NCI-H128 (cell line): ENCODE measurements around the gene KDM4C.

Source experiments
- DNase-seq: peaks from one replicate; lab custom pipeline; 2025; ENCODE audit not compliant: unreplicated experiment; lab: John Stamatoyannopoulos, UW

The KDM4C gene

GRCh38 chr9:6900440-6900883 lies 142.7 kb downstream of the KDM4C start:
- no peak for DNase-seq

DNA sequence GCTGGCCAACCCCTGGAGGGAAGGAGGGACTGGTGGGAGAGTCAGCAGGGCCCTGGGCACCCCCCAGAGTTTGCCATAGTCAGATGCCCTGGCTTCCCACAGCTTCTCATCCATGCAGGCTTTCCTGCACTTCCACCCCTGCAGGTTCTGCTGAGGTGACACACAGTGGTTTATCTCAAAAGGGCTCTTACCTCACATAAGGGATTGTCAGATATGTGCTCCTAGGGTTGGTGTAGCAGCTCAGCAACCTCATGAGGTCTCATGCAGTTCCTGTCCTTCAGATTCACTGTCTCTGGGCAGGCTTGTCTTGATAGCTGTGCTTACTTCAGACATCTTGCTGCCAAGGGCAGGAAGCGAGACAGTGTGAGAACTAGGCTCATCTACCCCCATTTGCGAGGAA lies 143.4 kb downstream of the KDM4C start:
- DNase-seq, result no peak

- no peak for DNase-seq
These were observed 144.7 kb downstream of the KDM4C start for GRCh38 chr9:6902423-6902822.

- DNase-seq, result no peak
These were observed 146.6 kb downstream of the KDM4C start for GRCh38 chr9:6904371-6904770.

- no peak for DNase-seq
These were observed 148.1 kb downstream of the KDM4C start for GRCh38 chr9:6905850-6906375.

DNA sequence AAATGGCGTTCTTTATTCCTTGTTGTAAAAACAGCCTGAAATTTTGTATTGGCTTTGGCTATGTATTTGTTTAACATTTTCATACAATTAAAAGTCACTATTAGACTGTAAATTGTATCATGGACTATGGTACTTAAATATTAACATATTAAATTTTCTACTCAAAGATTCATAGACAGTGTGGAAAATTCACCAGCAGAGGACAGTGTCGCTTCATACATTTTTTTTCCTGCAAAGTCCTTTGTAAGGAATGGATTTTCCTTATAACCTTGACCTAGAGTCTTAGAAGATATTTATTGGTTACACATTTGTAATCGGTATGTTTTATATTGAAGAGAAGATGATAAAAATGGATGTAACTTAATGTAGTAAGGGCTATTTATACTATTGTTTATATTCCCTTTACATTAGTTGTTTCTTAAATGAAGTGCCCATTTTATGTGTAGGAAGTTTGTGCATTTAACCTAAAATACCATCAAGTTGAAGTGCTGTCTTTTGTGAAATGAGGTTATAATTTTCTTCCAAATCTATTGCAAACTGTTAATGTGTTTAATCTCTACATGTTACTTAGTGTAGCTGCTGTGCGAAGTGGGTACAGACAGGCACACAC lies 150.1 kb downstream of the KDM4C start:
- DNase-seq, result peak; percentile 14

DNA sequence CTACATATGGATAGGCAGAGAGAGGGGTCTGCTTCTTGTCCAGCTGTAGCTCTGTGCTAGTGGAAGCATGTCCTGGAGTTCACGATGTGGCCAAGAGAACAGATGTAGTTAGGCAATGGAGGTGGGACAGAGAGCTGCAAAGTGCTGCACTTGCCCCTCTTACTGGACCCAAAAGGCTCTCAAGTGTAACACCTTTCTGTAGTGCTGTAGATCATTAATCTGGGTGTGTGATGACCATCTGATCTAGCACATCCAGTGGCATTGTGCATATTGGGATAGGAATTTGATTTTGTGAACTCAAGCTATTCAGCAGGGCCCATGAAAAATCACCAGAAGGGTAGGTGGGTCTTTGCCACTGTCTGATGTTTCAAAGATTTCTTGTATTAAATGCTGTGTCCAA lies 151.4 kb downstream of the KDM4C start:
- no peak for DNase-seq

DNA sequence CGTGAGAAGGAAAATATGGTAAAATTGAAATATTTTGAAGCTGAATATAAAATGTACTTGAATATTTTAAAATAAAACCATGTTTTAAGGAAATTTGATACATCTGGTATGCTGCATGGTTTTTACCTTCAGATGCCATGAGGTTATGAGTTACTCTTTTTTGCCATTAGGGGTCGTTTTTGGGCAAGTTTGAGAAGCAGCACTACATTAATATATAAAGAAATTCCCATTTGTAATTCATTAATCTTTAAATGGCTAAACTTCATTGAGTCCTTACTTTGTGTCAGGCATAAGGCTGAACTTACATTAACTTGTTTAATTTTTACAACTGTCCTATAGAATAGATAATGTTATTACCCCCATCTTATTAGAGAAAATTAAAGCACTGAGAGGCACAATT lies 152.3 kb downstream of the KDM4C start:
- no peak for DNase-seq

GRCh38 chr9:6910497-6910896 lies 152.7 kb downstream of the KDM4C start:
- no peak for DNase-seq

DNA sequence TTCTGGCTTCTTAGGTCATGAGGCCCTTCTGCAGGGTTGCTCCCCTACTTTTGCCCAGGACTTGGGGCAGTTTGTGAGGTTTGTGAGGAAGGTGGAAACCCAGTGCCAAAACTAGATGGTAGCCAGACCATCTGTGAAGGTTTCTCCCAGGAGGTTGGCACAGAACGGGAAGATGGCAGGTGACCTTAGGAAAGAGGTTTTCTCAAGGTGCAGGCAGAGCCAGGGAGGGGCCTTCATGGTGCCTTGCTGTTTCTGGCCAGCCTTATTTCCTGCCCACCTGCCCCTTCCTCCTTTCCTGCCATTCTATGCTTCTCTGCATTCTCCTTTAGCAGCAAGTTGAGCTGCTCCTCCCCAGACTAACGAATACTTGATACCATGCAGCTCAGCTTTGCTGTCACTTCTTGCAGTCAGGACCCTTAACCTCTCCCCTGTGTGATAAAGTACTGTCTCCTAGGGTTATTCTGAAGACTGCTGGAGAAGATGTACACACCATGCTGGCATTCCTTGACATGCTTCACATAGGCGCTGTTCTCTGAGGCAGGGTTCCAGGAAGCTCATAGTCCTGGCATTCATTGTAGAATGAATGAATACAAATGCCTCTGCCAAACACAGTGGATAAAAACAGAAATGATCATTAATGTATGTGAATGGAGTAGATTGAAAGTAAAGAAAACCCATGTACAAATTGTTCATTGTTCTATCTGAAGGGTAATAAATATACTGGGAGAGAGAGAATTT lies 154.3 kb downstream of the KDM4C start:
- no peak for DNase-seq

DNA sequence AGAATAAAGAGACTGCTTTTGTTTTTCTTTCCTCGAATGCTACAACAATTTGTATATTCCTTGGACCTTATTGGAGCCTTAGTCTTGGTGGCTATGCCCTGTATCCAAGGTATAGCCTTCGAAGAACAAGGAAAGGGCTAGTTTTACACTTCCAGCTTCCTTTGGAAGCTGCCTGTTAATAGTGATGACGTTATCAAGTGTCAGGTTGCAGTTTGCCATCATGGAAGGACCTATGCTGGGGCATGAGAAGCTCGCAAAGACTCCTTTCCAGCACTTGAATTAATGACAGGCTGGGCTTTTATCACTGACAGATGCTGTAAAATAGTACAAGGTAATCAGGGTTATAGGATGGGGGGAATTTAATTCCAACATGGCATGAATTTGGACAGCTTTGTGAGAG lies 157.9 kb downstream of the KDM4C start:
- DNase-seq, result no peak

DNA sequence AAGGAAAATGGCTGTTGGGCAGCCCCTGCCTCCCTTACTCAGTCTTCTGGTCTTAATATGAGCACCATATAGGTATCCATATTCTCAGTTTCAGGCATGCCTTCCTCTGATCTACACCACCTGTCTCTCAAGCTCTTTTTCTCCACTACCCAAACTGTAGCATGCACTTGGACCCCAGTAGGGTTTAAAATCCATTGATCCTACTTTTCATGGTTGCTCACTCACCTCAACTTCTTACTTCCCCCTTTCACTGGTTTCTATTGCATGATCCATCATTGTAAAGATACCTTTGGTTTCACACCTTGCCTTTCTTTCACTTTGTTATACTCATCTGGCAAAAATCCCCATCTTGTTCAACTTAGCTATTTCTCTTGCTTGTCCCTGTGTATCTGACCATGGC lies 159.4 kb downstream of the KDM4C start:
- no peak for DNase-seq

DNA sequence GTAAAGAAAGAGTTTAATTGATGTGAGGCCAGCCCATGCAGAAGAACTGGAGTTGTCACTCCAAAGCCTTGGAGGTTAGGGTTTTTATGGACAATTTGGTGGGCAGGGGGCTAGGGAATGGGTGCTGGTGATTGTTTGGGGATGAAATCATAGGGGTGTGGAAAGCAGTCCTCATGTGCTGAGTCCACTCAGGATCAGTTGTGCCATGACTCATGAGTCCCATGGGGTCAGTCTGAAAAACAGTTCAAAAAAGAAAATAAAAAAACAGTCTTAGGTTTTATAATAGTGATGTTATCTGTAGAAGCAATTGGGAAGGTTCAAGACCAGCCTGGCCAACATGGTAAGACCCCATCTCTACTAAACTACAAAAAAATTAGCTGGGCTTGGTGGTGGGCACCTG lies 162.3 kb downstream of the KDM4C start:
- DNase-seq, result no peak

DNA sequence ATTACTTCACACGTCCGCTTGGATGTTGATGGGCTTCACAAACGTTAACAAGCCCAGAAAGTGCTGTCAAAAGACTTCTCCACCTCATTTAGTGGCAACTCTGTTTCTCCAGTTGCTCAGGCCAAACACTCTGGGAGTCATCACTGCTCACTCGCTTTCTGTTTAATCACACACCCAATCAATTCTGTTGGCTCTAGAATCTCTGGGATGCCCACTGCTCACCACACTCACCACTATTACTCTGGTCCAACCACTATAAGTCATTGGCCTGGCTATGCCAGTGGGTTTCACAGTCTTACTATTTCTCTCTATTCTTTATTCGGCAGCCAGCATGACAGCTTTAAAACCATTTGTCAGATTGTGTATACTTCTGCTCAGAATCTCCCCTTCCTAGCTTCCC lies 163.5 kb downstream of the KDM4C start:
- DNase-seq, result no peak

GRCh38 chr9:6922124-6922676 lies 164.4 kb downstream of the KDM4C start:
- DNase-seq, result no peak

DNA sequence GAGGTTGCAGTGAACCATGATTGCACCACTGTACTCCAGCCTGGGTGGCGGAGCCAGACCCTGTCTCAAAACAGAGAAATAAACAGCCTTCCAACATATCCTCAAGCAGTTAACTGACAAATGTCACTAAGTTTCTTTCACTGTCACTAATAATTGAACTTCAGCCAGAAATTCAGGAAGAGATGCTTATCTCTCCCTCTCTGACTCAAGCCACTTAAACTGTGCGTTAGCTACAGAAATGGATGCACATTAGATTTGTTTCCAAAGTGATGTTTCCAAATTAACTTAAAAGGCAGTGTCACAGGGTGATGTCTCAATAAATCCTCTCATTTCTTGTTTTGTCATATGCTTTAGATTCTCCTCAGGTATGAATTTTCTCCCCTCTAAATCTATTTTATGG lies 164.9 kb downstream of the KDM4C start:
- DNase-seq, result no peak

DNA sequence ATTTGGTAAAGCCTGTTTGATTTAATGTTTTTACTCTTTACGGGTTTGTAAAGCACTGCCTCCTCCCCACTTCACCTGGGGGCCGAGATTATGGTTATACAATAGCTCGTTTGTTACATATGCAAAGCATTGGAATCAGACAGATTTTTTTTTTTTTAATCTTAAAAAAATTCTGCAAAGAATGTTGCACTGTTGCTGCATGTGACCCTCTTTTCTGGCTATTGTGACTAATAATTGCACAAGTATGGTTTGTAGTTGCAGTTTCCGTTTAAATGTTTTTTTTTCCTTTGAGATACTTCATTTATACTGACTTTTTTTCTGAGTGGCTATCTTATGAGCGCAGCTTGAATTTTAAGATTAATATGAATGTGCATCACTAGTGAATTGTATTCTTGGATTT lies 165.3 kb downstream of the KDM4C start:
- no peak for DNase-seq

DNA sequence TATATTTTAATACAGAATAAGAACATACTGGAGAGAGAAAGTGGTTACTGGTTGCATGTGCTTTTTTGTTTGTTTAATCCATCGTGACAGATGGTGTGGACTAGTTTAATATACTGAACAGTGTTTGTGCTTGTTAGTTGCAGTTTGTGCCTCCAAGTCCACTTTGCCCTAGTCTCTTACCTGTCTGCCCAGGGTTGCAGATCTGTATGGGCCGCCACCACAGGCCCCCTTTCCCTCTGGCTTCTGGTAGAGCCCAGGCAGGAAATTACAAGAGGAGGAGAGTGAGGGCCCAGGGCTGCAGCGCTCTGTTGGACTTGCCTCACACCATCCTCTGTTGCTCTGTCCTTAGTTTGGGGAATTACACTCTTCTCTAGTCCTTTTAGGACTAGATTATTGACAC lies 166.4 kb downstream of the KDM4C start:
- DNase-seq, result no peak

GRCh38 chr9:6924988-6925563 lies 167.3 kb downstream of the KDM4C start:
- DNase-seq, result no peak

DNA sequence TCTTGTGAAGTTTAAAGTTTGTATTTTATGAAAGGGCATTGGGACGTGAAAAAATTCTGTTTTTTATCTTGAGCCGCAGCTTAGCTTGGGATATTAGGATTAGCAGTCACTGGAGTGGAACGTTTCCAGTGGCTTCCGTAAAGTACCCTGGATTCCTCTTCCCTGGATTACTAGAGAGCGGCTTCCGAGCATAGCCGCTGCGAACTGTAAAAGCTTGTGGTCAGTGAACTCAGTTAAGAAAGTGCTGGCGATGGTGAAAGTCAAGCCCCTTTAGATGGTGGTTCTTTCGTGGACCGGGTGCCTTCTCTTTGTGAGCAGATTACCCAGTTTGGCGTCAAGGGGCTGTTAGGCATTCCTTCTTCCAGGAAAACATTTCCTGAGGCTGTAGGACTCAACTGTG lies 168.1 kb downstream of the KDM4C start:
- DNase-seq, result no peak

DNA sequence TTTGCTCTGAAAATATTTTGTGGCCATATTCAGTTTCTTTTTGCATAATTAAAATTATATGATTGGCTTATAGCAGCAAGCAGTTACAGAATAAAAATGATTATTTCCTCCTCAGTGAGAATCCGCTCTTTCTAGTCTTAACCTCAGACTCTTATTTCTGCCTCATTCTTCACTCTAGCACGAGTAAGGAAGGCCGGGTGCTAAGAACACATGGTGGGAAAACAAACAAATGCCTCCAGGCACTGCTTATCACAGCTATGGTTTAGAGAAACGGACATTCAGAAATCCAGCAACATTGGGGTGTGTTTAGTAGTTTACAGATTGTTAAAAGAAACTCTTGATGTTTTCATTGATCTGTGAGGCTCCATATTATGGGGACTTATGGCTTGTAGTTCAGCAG lies 168.7 kb downstream of the KDM4C start:
- no peak for DNase-seq

DNA sequence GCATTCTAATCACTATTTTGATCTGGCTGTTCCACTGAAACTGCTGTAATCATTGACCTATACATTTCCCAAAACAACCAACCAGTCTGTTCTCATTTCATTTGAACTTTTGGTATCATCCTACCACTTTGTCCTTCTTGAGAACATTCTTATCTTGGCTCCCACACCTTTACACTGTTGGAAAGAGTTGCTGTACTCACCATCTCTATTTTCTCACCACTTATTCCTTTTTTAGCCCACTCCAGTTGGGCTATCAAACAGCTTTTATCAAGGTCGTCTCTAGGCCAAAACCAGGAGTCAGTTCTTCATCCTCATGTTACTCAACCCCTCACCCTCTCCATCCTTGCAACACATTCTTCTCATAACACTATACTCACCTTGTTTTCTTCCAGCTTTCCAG lies 170.1 kb downstream of the KDM4C start:
- DNase-seq, result no peak
